Heart left ventricle (tissue), 13 donors: ENCODE results near the gene CDH3.

Source experiments
- POLR2A ChIP-seq, 2 donors: fragments of 450-650 bp; IDR thresholded peaks; one replicate each; pipeline ENCODE4 v1.6.1; 2017; ENCODE audit warnings: antibody characterized with exemption in 2 of 2, mild to moderate bottlenecking in 2 of 2, moderate library complexity in 2 of 2
- TF ChIP-seq, protein P1 (sequence below), 12 donors: fragments of 200-600 bp; sonication (generic) in 4 of 12; IDR thresholded peaks; one replicate each; pipeline versions ENCODE4 v1.5.0 to v1.8.0; 2018 to 2022; ENCODE audit warnings: antibody characterized with exemption in 12 of 12, mild to moderate bottlenecking in 5 of 12
- donor health status: ischemic (EF 13 %, LVEDD 7.1; RV severe dilation, severe dysfunction).
- donor health status: DM: no; HTN: yes; CAD: no.
- donor health status: DM: no; HTN: no; CAD: no.
- donor health status: ischemic (EF 25% LVEDD 6.9; RV normal size, moderate dysfunction).
- donor health status: ischemic (EF 25% LVEDD 5.7; RV mildly dilated, moderate dysfunction).
- donor health status: ischemic (EF 35%, LVEDD 5.7; RV mildly dilated, moderate dysfunction).
- donor health status: nonischemic (EF 11% LVEDD 7.7; RV severe dilation, severe dysfunction).
- donor health status: DM: yes; HTN: yes; CAD: no.
- donor health status: PGD.
- donor health status: ischemic (EF 29% LVEDD 5.4; RV normal size, mild dysfunction).
- donor health status: nonischemic (EF 23%, LVEDD 6.1; RV moderate dilation, normal function).

- TF ChIP-seq, protein P1, sequence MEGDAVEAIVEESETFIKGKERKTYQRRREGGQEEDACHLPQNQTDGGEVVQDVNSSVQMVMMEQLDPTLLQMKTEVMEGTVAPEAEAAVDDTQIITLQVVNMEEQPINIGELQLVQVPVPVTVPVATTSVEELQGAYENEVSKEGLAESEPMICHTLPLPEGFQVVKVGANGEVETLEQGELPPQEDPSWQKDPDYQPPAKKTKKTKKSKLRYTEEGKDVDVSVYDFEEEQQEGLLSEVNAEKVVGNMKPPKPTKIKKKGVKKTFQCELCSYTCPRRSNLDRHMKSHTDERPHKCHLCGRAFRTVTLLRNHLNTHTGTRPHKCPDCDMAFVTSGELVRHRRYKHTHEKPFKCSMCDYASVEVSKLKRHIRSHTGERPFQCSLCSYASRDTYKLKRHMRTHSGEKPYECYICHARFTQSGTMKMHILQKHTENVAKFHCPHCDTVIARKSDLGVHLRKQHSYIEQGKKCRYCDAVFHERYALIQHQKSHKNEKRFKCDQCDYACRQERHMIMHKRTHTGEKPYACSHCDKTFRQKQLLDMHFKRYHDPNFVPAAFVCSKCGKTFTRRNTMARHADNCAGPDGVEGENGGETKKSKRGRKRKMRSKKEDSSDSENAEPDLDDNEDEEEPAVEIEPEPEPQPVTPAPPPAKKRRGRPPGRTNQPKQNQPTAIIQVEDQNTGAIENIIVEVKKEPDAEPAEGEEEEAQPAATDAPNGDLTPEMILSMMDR (IDR thresholded peaks at IDR 0.05), result no peak
- no peak for TF ChIP-seq POLR2A (IDR thresholded peaks at IDR 0.05)
Measured at GRCh38 chr16:68749432-68749831, 104.3 kb downstream of the CDH3 start.
